ENCODE data around the gene SLC35B1. TPM values are rescaled to one million over a fixed set of nuclear protein-coding genes. Genes with fewer than 3 reads are reported as not detected.

The SLC35B1 gene
- total and polyA plus RNA-seq, 10 of the 15 experiments (the other 5 are each of a cell fraction or from before 2014, with no cell fraction given): 40.0 to 113 (median 51.6) TPM

DNA sequence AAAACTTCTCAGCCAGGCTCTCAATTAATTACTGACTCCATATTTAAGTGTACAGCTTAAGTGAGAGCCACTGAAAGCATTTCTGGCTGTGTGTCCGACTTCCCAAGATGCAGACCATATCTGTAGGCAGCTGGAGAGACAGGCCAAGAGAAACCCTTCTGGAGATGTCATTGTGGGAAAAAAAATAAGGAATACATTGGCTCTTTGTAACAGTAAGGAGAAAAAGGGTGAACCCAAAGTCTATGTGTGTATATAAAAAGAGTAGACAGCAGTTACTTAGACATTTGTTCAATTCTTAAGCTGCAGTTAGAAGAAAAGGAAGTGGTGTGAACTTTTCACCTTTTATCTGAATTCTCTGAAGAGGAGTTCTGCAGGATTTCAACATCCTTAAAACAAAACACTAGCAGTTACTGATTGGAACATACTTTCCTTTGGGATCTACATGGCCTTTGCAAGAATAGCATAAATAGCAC, 34.4 kb upstream of the SLC35B1 start (continued):
- TF ChIP-seq, protein P1, sequence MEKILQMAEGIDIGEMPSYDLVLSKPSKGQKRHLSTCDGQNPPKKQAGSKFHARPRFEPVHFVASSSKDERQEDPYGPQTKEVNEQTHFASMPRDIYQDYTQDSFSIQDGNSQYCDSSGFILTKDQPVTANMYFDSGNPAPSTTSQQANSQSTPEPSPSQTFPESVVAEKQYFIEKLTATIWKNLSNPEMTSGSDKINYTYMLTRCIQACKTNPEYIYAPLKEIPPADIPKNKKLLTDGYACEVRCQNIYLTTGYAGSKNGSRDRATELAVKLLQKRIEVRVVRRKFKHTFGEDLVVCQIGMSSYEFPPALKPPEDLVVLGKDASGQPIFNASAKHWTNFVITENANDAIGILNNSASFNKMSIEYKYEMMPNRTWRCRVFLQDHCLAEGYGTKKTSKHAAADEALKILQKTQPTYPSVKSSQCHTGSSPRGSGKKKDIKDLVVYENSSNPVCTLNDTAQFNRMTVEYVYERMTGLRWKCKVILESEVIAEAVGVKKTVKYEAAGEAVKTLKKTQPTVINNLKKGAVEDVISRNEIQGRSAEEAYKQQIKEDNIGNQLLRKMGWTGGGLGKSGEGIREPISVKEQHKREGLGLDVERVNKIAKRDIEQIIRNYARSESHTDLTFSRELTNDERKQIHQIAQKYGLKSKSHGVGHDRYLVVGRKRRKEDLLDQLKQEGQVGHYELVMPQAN (conservative IDR thresholded peaks at IDR 0.05): 0 out of 2 replicates have a peak, but pooled peaks have one; percentile 28
- no peak for TF ChIP-seq GATAD2B (conservative IDR thresholded peaks at IDR 0.05; ENCODE audit: low read depth)
- TF ChIP-seq ZNF622 (IDR thresholded peaks at IDR 0.05): no peak
- no peak for TF ChIP-seq RUNX3 (IDR thresholded peaks at IDR 0.05; ENCODE audit: low read length)
- no peak for TF ChIP-seq SREBF1 (IDR thresholded peaks at IDR 0.05; ENCODE audit: low read length)
- TF ChIP-seq TAF1 (IDR thresholded peaks at IDR 0.05; ENCODE audit: borderline replicate concordance, low read depth, low read length): no peak
- peak; percentile 60; the same call in 1 of the 2 replicates for TF ChIP-seq NR2F1 (conservative IDR thresholded peaks at IDR 0.05)

DNA sequence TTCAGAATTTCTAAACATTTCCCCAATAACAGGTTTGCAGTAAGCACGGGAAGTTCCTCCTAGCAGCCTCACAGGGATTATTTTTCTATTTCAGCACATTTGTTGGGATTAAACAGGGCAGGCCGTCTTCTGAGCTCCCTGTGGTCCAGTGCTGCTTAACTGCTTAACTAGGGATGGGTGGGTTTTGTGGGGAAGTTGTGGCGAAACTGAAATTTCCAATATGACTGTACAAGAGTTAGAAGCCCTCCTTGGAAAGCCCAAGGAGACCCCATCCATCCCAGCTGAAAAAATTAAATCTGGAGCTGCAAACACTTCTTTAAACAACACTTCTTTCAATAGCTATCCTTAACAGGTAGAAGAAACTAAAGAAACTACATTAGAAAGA, 33.9 kb upstream of the SLC35B1 start:
- ATAC-seq: no peak
- no peaks in the 10 kb centered on the region; a peak in 2 of 4 replicates for H3K36me3 ChIP-seq (ENCODE audit: control insufficient read depth in 2 of 2, insufficient read depth in 2 of 2, low read length in 1 of 2)
- peaks cover 60% of the 10 kb centered on the region for H3K4me1 ChIP-seq (ENCODE audit: control insufficient read depth, insufficient read depth, low read length)
- H4K20me1 ChIP-seq (ENCODE audit: control insufficient read depth, insufficient read depth): no peaks in the 10 kb centered on the region
- H3K27me3 ChIP-seq (replicated peaks in 1 of 2; ENCODE audit: control insufficient read depth in 2 of 2, insufficient read depth in 2 of 2, low read length in 1 of 2): no peaks in the 10 kb centered on the region
- no peak overlapping the region for H2AFZ ChIP-seq (ENCODE audit: control insufficient read depth, low read depth, low read length)
- H3K4me3 ChIP-seq: peak overlapping the region; percentile 43
- intact Hi-C loops (cut with micrococcal nuclease; ENCODE audit: unreplicated experiment): loop anchor here (2.0 kb wide), 1 partner anchor 33 kb away; no protein-coding TSS in a partner anchor
- no peak for FAIRE-seq
- H3K27ac ChIP-seq (ENCODE audit: control insufficient read depth, insufficient read depth): peak overlapping the region; percentile 65
- ChIA-PET SMC1A (ENCODE audit: uncharacterized antibody, unreplicated experiment) (interaction anchor here (0.5 to 6.0 kb wide), 12 partner anchors 9 to 46 kb away, joined by 3 to 86 read pairs (median 5); partner anchors contain the start of genes FAM117A, KAT7 and SLC35B1), RAD21 (ENCODE audit: unreplicated experiment) (interaction anchor here (1.2 to 4.4 kb wide), 7 partner anchors 8 to 172 kb away, joined by 3 to 37 read pairs (median 5); partner anchors contain the start of gene FAM117A), POLR2A (interaction anchor here (0.5 to 5.4 kb wide), 12 partner anchors 9 to 80 kb away, joined by 3 to 32 read pairs (median 5); partner anchors contain the start of genes FAM117A, KAT7 and SLC35B1), CTCF (interaction anchor here (0.7 to 7.1 kb wide), 6 partner anchors 8 to 66 kb away, joined by 3 to 46 read pairs (median 4); partner anchors contain the start of genes SLC35B1 and SPOP)
- no peak for DNase-seq (ENCODE audit: low read depth, low spot score)
- H3K4me2 ChIP-seq (ENCODE audit: control insufficient read depth, insufficient read depth): peak overlapping the region; percentile 81
- WGBS (ENCODE audit: insufficient coverage, insufficient replicate concordance, low lambda C conversion rate, missing lambda C conversion rate): 0% methylated on average over 3 of the region's 3 CpGs
- no peaks in the 10 kb centered on the region for H3K9me3 ChIP-seq (replicated peaks; ENCODE audit: control insufficient read depth, insufficient read depth, low read length)
- BruUV-seq (replicated peaks): no TSS peak
- peaks cover 36% of the 10 kb centered on the region for H3K79me2 ChIP-seq (ENCODE audit: control insufficient read depth, insufficient read depth, low read length)
- peak overlapping the region; percentile 45 for H3K9ac ChIP-seq (ENCODE audit: control insufficient read depth, insufficient read depth, low read length)
- in situ Hi-C loops (cut with MboI): no loop called here
- TF ChIP-seq BCL11A (IDR thresholded peaks at IDR 0.05; ENCODE audit: low read depth, low read length): no peak
- no peak for TF ChIP-seq RELA (IDR thresholded peaks at IDR 0.05; ENCODE audit: borderline replicate concordance, partially characterized antibody)
- TF ChIP-seq, protein P2, sequence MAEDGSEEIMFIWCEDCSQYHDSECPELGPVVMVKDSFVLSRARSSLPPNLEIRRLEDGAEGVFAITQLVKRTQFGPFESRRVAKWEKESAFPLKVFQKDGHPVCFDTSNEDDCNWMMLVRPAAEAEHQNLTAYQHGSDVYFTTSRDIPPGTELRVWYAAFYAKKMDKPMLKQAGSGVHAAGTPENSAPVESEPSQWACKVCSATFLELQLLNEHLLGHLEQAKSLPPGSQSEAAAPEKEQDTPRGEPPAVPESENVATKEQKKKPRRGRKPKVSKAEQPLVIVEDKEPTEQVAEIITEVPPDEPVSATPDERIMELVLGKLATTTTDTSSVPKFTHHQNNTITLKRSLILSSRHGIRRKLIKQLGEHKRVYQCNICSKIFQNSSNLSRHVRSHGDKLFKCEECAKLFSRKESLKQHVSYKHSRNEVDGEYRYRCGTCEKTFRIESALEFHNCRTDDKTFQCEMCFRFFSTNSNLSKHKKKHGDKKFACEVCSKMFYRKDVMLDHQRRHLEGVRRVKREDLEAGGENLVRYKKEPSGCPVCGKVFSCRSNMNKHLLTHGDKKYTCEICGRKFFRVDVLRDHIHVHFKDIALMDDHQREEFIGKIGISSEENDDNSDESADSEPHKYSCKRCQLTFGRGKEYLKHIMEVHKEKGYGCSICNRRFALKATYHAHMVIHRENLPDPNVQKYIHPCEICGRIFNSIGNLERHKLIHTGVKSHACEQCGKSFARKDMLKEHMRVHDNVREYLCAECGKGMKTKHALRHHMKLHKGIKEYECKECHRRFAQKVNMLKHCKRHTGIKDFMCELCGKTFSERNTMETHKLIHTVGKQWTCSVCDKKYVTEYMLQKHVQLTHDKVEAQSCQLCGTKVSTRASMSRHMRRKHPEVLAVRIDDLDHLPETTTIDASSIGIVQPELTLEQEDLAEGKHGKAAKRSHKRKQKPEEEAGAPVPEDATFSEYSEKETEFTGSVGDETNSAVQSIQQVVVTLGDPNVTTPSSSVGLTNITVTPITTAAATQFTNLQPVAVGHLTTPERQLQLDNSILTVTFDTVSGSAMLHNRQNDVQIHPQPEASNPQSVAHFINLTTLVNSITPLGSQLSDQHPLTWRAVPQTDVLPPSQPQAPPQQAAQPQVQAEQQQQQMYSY (CRISPR knock-in tag; IDR thresholded peaks at IDR 0.05): no peak
- no peak for TF ChIP-seq RAD21 (IDR thresholded peaks at IDR 0.05; ENCODE audit: insufficient read depth, low read depth, low read length)
- no peak for TF ChIP-seq ASH2L (IDR thresholded peaks at IDR 0.05; ENCODE audit: borderline replicate concordance, low read depth)
- 0 out of 2 replicates have a peak, but pooled peaks have one; percentile 22 for TF ChIP-seq PML (IDR thresholded peaks at IDR 0.05; ENCODE audit: low read length)
- 0 out of 2 replicates have a peak, but pooled peaks have one; percentile 66 for TF ChIP-seq IKZF1 (conservative IDR thresholded peaks at IDR 0.05)
- no peak for TF ChIP-seq RFX5 (IDR thresholded peaks at IDR 0.05; ENCODE audit: low read depth, low read length)
- TF ChIP-seq RUNX3 (IDR thresholded peaks at IDR 0.05; ENCODE audit: low read length): peak; percentile 86
- TF ChIP-seq, protein P3, sequence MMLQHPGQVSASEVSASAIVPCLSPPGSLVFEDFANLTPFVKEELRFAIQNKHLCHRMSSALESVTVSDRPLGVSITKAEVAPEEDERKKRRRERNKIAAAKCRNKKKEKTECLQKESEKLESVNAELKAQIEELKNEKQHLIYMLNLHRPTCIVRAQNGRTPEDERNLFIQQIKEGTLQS (IDR thresholded peaks at IDR 0.05; ENCODE audit: borderline replicate concordance, extremely low read depth, low read depth, low read length): no peak
- no peak for TF ChIP-seq RB1 (IDR thresholded peaks at IDR 0.05; ENCODE audit: borderline replicate concordance)
